B cell (primary cell): Measurements from ENCODE around the gene ACSS1. TPM values are rescaled to one million over a fixed set of nuclear protein-coding genes. Genes with fewer than 3 reads are reported as not detected.

Source experiments
- ATAC-seq: fragments of 200-7000 bp; cut with Tn5 transposase; one replicate; pipeline ENCODE4 v1.10.0; 2021; ENCODE audit warnings: low read depth, mild to moderate bottlenecking, moderate number of reproducible peaks, moderate library complexity
- CTCF ChIA-PET: fragments of 350-600 bp; sonication (Branson Sonifier 250); formaldehyde crosslinking; loops from one replicate; lab custom pipeline; 2021; ENCODE audit warnings: antibody characterized with exemption, inconsistent platforms; lab: Charles Lee
- POLR2A ChIA-PET: fragments of 350-600 bp; sonication (Branson Sonifier 250); formaldehyde crosslinking; loops from one replicate; lab custom pipeline; 2021; ENCODE audit warnings: antibody characterized with exemption; lab: Charles Lee
- DNase-seq: peaks from one replicate; pipeline ENCODE4 v3.0.0; 2013
- H2AFZ ChIP-seq: 2 replicates; pipeline ENCODE4 v1.6.1; 2012; ENCODE audit warnings: mild to moderate bottlenecking, low read depth, low read length; ENCODE audit not compliant: insufficient read depth, poor library complexity, severe bottlenecking
- H3K27ac ChIP-seq, 2 donors: 1 replicate in 1 of 2; 2 replicates in 1 of 2; pipeline ENCODE4 v1.5.1; 2012 to 2013; ENCODE audit warnings: low read length in 2 of 2, mild to moderate bottlenecking in 2 of 2, moderate library complexity in 1 of 2
- H3K27me3 ChIP-seq, 4 experiments: fragments of 200-600 bp in 1 of 4; sonication (generic) in 1 of 4; replicated peaks in 1 of 4; 1 replicate in 2 of 4; 2 replicates in 2 of 4; pipeline versions ENCODE4 v1.6.1 to v1.7.0; 2013 to 2016; ENCODE audit warnings: low read length in 3 of 4, mild to moderate bottlenecking in 2 of 4, mixed read lengths in 1 of 4, moderate library complexity in 1 of 4; ENCODE audit not compliant: insufficient read depth in 4 of 4, control insufficient read depth in 3 of 4; ENCODE audit errors: control extremely low read depth in 1 of 4
- H3K36me3 ChIP-seq, 2 experiments: replicated peaks in 1 of 2; 1 replicate in 1 of 2; 2 replicates in 1 of 2; pipeline versions ENCODE4 v1.6.1 to v1.7.1; 2013; ENCODE audit warnings: low read length in 1 of 2; ENCODE audit not compliant: insufficient read depth in 2 of 2, control insufficient read depth in 1 of 2; ENCODE audit errors: control extremely low read depth in 1 of 2, extremely low read depth in 1 of 2
- H3K4me1 ChIP-seq, 2 donors: fragments of 200-600 bp in 1 of 2; sonication (generic) in 1 of 2; 1 replicate in 1 of 2; 2 replicates in 1 of 2; pipeline versions ENCODE4 v1.5.1 to v1.6.1; 2013 to 2017; ENCODE audit warnings: low read length in 2 of 2; ENCODE audit not compliant: control insufficient read depth in 2 of 2, insufficient read depth in 2 of 2
- H3K4me2 ChIP-seq: replicated peaks from 2 replicates; pipeline ENCODE3; 2012; ENCODE audit warnings: mild to moderate bottlenecking, low read depth, low read length; ENCODE audit not compliant: poor library complexity, severe bottlenecking
- H3K4me3 ChIP-seq, 5 experiments: fragments of 200-600 bp in 1 of 5; sonication (generic) in 1 of 5; 1 replicate in 3 of 5; 2 replicates in 2 of 5; pipeline versions ENCODE4 v1.5.1 to v1.7.0; 2011 to 2016; ENCODE audit warnings: low read length in 4 of 5, mild to moderate bottlenecking in 4 of 5, low read depth in 2 of 5, control low read depth in 1 of 5, moderate library complexity in 1 of 5; ENCODE audit not compliant: insufficient read depth in 1 of 5; ENCODE audit errors: control extremely low read depth in 1 of 5, extremely low read depth in 1 of 5
- H3K79me2 ChIP-seq: fragments of 200-600 bp; sonication (generic); one replicate; pipeline ENCODE4 v1.6.0; 2016; ENCODE audit warnings: low read length; ENCODE audit not compliant: control insufficient read depth, insufficient read depth
- H3K9ac ChIP-seq: fragments of 200-600 bp; sonication (generic); 2 replicates; pipeline ENCODE4 v1.6.1; 2017; ENCODE audit warnings: mild to moderate bottlenecking, low read length, moderate library complexity
- H3K9me3 ChIP-seq, 3 donors: one replicate each; pipeline versions ENCODE4 v1.6.1 to v1.7.1; 2013; ENCODE audit warnings: low read length in 2 of 3; ENCODE audit not compliant: control insufficient read depth in 2 of 3, insufficient read depth in 1 of 3; ENCODE audit errors: control extremely low read depth in 1 of 3
- H4K20me1 ChIP-seq: 2 replicates; pipeline ENCODE4 v1.6.0; 2012; ENCODE audit warnings: mild to moderate bottlenecking, low read length; ENCODE audit not compliant: insufficient read depth, control insufficient read depth, poor library complexity, severe bottlenecking
- H3K27ac Mint-ChIP-seq: one replicate; pipeline ENCODE4 v1.8.0; 2021; ENCODE audit warnings: mixed read lengths
- H3K27me3 Mint-ChIP-seq: one replicate; pipeline ENCODE4 v1.8.0; 2021; ENCODE audit warnings: mixed read lengths
- H3K4me1 Mint-ChIP-seq: one replicate; pipeline ENCODE4 v1.8.0; 2021; ENCODE audit warnings: mixed read lengths
- H3K4me3 Mint-ChIP-seq: one replicate; pipeline ENCODE4 v1.8.0; 2021; ENCODE audit warnings: mixed read lengths
- H3K9me3 Mint-ChIP-seq: one replicate; pipeline ENCODE4 v1.8.0; 2022; ENCODE audit warnings: mixed read lengths; ENCODE audit not compliant: insufficient read depth
- EZH2 ChIP-seq: IDR thresholded peaks from 2 replicates; pipeline ENCODE4 v1.6.1; 2012; ENCODE audit warnings: borderline replicate concordance, low read depth, mild to moderate bottlenecking, moderate library complexity, low read length; ENCODE audit not compliant: insufficient read depth, poor library complexity, severe bottlenecking
- WGBS: methylation state at CpG from one replicate; pipeline ENCODE4 v1.1.5; 2013; ENCODE audit warnings: missing lambda C conversion rate; ENCODE audit not compliant: insufficient coverage; 5-methylcytosine and 5-hydroxymethylcytosine counted together
- intact Hi-C: fragments of 100-400 bp; cut with micrococcal nuclease; formaldehyde crosslinking; loops from one replicate; pipeline ENCODE4 v1.10.0; 2022
- polyA plus RNA-seq: library from polyadenylated mRNA; depleted of rRNA; stranded (reverse); fragments of >200 nt; gene quantifications from 2 replicates; pipeline ENCODE4 v1.2.3, GENCODE V29; 2012
- total RNA-seq, 2 donors: library from RNA; stranded (reverse); fragments of 120-200 nt in 1 of 2; gene quantifications; 1 replicate in 1 of 2; 2 replicates in 1 of 2; pipeline versions ENCODE4 v1.2.3 to v1.2.4, GENCODE V29; 2013 to 2022
- TF ChIP-seq, protein P1 (sequence below): fragments of 200-600 bp; IDR thresholded peaks from one replicate; pipeline ENCODE4 v1.8.0; 2022; ENCODE audit warnings: antibody characterized with exemption, mild to moderate bottlenecking

The ACSS1 gene
- total and polyA plus RNA-seq, 2 donors (not counting 1 experiment from before 2014, with no cell fraction given): 82.7 to 95.5 TPM

DNA sequence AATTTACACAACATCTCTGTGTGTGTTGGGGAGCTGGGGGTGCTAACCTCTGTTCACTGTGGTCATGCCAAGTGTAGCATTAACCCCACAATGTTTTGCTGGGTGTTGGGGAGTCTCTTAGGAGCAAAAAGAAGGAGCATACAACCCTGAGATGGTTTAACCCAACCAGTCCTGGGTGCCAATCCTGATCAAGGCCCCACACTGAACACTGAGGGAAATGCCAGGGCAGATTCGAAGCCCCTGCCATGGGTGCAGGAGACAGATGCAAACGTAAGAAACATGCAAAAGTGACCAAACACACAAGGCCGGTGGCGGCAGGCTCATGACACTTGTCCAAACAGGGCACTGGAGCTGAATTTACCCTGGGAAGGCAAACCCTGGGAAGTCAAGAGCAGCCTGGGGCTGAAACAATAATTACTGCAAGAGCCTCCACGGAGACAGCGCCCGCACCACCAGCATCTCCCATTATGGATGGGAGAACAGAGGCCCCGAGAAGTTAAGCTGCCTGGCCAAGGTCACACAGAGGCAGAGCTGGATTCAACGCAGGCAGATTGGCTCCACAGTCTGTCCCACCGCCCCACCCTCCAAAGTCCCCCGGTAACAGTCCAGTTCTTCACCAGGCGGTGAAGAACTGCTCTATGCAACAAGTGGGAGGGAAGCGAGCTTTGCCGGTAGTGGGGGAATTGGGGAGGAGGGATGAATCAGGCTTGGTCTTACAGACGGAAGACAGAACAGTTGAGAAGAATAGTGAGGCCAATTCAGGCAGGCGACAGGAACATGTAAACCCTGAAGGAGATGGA is 8.5 kb downstream of the ACSS1 start:
- Histone ChIP-seq H3K9ac (no peak overlapping the region), H3K4me2 (no peak overlapping the region), H3K27me3 (no peaks in the 10 kb centered on the region), H3K79me2 (peaks cover 76% of the 10 kb centered on the region), H3K27ac (no peak overlapping the region), H3K4me1 (peaks cover 57 to 62% of the 10 kb centered on the region in 2 donors), H2AFZ (no peak overlapping the region), H3K4me3 (no peak overlapping the region), H4K20me1 (peaks cover 74% of the 10 kb centered on the region), H3K36me3 (peaks cover 0 to 36% of the 10 kb centered on the region in 2 experiments), H3K9me3 (no peaks in the 10 kb centered on the region)
- intact Hi-C loops: no loop called here
- CTCF ChIA-PET: interaction anchor here (0.9 kb wide), 1 partner anchor 54 kb away, joined by 3 read pairs; no protein-coding TSS in a partner anchor
- Mint-ChIP-seq H3K4me1 (peaks cover 75% of the 10 kb centered on the region), H3K4me3 (no peak overlapping the region), H3K27ac (peak overlapping the region; percentile 64), H3K9me3 (no peaks in the 10 kb centered on the region), H3K27me3 (no peaks in the 10 kb centered on the region)
- no peak for ATAC-seq
- TF ChIP-seq, protein P1, sequence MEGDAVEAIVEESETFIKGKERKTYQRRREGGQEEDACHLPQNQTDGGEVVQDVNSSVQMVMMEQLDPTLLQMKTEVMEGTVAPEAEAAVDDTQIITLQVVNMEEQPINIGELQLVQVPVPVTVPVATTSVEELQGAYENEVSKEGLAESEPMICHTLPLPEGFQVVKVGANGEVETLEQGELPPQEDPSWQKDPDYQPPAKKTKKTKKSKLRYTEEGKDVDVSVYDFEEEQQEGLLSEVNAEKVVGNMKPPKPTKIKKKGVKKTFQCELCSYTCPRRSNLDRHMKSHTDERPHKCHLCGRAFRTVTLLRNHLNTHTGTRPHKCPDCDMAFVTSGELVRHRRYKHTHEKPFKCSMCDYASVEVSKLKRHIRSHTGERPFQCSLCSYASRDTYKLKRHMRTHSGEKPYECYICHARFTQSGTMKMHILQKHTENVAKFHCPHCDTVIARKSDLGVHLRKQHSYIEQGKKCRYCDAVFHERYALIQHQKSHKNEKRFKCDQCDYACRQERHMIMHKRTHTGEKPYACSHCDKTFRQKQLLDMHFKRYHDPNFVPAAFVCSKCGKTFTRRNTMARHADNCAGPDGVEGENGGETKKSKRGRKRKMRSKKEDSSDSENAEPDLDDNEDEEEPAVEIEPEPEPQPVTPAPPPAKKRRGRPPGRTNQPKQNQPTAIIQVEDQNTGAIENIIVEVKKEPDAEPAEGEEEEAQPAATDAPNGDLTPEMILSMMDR: no peak
- no peak for TF ChIP-seq EZH2
- DNase-seq: no peak
- WGBS: 97% methylated on average over 16 of the region's 16 CpGs
- POLR2A ChIA-PET: interaction anchor here (0.6 kb wide), 1 partner anchor 8 kb away, joined by 3 read pairs; the partner anchor contains the start of gene ACSS1

DNA sequence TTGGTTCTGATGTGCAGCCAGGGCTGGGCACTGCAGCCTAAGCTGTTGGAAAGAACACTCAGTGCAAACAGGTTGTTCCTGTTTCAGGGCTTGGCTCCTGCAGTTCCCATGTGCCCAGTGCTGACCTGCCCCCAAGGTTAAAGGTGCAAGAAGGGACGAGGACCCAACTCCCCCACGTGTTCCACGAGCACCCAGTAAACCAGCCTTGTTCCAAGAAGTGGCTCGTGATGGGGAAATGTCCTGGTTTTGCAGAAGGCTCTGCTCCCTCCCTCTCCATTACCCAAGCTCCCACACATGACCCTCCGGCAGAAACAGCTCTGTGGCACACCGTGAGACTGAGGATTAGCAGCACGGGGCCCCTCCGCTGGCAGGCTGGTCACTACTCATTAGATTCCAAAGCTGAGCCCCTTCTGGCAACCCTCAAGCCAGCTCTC is 9.4 kb downstream of the ACSS1 start:
- H3K36me3 ChIP-seq: peaks cover 0 to 32% of the 10 kb centered on the region in 2 experiments
- H3K79me2 ChIP-seq: peaks cover 67% of the 10 kb centered on the region
- H3K4me2 ChIP-seq: no peak overlapping the region
- H3K9me3 Mint-ChIP-seq: no peaks in the 10 kb centered on the region
- H3K27me3 Mint-ChIP-seq: no peaks in the 10 kb centered on the region
- no peak overlapping the region for H3K4me3 ChIP-seq
- 97% methylated on average over 8 of the region's 8 CpGs for WGBS
- peaks cover 74% of the 10 kb centered on the region for H3K4me1 Mint-ChIP-seq
- intact Hi-C loops: no loop called here
- no peak overlapping the region for H3K4me3 Mint-ChIP-seq
- H3K9me3 ChIP-seq: no peaks in the 10 kb centered on the region
- peaks cover 67% of the 10 kb centered on the region for H4K20me1 ChIP-seq
- CTCF ChIA-PET: no interaction called here
- ATAC-seq: no peak
- no peak for DNase-seq
- no peak overlapping the region for H3K27ac Mint-ChIP-seq
- H2AFZ ChIP-seq: no peak overlapping the region
- H3K27me3 ChIP-seq: no peaks in the 10 kb centered on the region
- POLR2A ChIA-PET: no interaction called here
- TF ChIP-seq EZH2: no peak
- TF ChIP-seq, protein P1: no peak
- H3K4me1 ChIP-seq: peaks cover 57 to 62% of the 10 kb centered on the region in 2 donors
- no peak overlapping the region for H3K9ac ChIP-seq
- no peak overlapping the region for H3K27ac ChIP-seq
